Trophoblast cell (in vitro differentiated cells and primary cell): ENCODE data around the gene HSD17B10.

ENCODE experiments used
- DNase-seq, 2 donors: peaks; one replicate each; pipeline ENCODE4 v3.0.0-alpha.2; 2016
- H2AFZ ChIP-seq: 2 replicates; pipeline ENCODE4 v1.6.1; 2013; ENCODE audit warnings: low read length, moderate library complexity, mild to moderate bottlenecking; ENCODE audit not compliant: insufficient read depth, poor library complexity
- H2AK5ac ChIP-seq: 2 replicates; pipeline ENCODE4 v1.6.1; 2013; ENCODE audit warnings: mild to moderate bottlenecking, low read length
- H2BK120ac ChIP-seq: 2 replicates; pipeline ENCODE4 v1.6.1; 2013; ENCODE audit warnings: low read length, mild to moderate bottlenecking, moderate library complexity; ENCODE audit not compliant: insufficient read depth, poor library complexity
- H2BK12ac ChIP-seq: 2 replicates; pipeline ENCODE4 v1.6.1; 2013; ENCODE audit warnings: mild to moderate bottlenecking, low read length, moderate library complexity
- H2BK5ac ChIP-seq: 2 replicates; pipeline ENCODE4 v1.6.1; 2013; ENCODE audit warnings: low read length, low read depth, moderate library complexity, mild to moderate bottlenecking; ENCODE audit not compliant: poor library complexity
- H3K14ac ChIP-seq: 2 replicates; pipeline ENCODE4 v1.6.1; 2013; ENCODE audit warnings: mild to moderate bottlenecking, low read length
- H3K18ac ChIP-seq: 2 replicates; pipeline ENCODE4 v1.6.1; 2013; ENCODE audit warnings: mild to moderate bottlenecking, low read length
- H3K23ac ChIP-seq: 2 replicates; pipeline ENCODE4 v1.6.1; 2013; ENCODE audit warnings: low read length
- H3K27ac ChIP-seq: 2 replicates; pipeline ENCODE4 v1.5.1; 2013; ENCODE audit warnings: low read depth, mild to moderate bottlenecking, inconsistent platforms, low read length, moderate library complexity
- H3K27me3 ChIP-seq: 2 replicates; pipeline ENCODE4 v1.6.1; 2013; ENCODE audit warnings: inconsistent platforms, mild to moderate bottlenecking, low read length, moderate library complexity; ENCODE audit not compliant: insufficient read depth
- H3K36me3 ChIP-seq, 2 experiments: 1 replicate in 1 of 2; 2 replicates in 1 of 2; pipeline ENCODE4 v1.6.1; 2013; ENCODE audit warnings: low read length in 2 of 2, mild to moderate bottlenecking in 2 of 2, moderate library complexity in 1 of 2; ENCODE audit not compliant: insufficient read depth in 2 of 2, control insufficient read depth in 1 of 2
- H3K4ac ChIP-seq: 2 replicates; pipeline ENCODE4 v1.6.1; 2013; ENCODE audit warnings: low read depth, mild to moderate bottlenecking, low read length, moderate library complexity
- H3K4me1 ChIP-seq, 2 experiments: 1 replicate in 1 of 2; 2 replicates in 1 of 2; pipeline ENCODE4 v1.6.1; 2013; ENCODE audit warnings: low read length in 2 of 2, mild to moderate bottlenecking in 2 of 2, moderate library complexity in 1 of 2; ENCODE audit not compliant: insufficient read depth in 2 of 2, control insufficient read depth in 1 of 2
- H3K4me2 ChIP-seq: 2 replicates; pipeline ENCODE4 v1.6.1; 2013; ENCODE audit warnings: inconsistent platforms, mild to moderate bottlenecking, low read length, moderate library complexity
- H3K4me3 ChIP-seq: 2 replicates; pipeline ENCODE4 v1.5.1; 2013; ENCODE audit warnings: mild to moderate bottlenecking, low read depth, low read length, inconsistent platforms
- H3K79me1 ChIP-seq: one replicate; pipeline ENCODE4 v1.6.1; 2013; ENCODE audit warnings: low read length
- H3K79me2 ChIP-seq: 2 replicates; pipeline ENCODE4 v1.6.1; 2013; ENCODE audit warnings: low read length, mild to moderate bottlenecking; ENCODE audit not compliant: control insufficient read depth, insufficient read depth, poor library complexity
- H3K9ac ChIP-seq: 2 replicates; pipeline ENCODE4 v1.6.1; 2013; ENCODE audit warnings: mild to moderate bottlenecking, low read length
- H3K9me3 ChIP-seq: 2 replicates; pipeline ENCODE4 v1.6.1; 2013; ENCODE audit warnings: low read depth, mild to moderate bottlenecking, control low read depth, inconsistent platforms, low read length; ENCODE audit not compliant: insufficient read depth
- H4K12ac ChIP-seq: 2 replicates; pipeline ENCODE4 v1.6.1; 2013; ENCODE audit warnings: low read depth, mild to moderate bottlenecking, low read length, moderate library complexity
- H4K8ac ChIP-seq: 2 replicates; pipeline ENCODE4 v1.6.1; 2013; ENCODE audit warnings: low read depth, mild to moderate bottlenecking, low read length, moderate library complexity
- H4K91ac ChIP-seq: one replicate; pipeline ENCODE4 v1.6.1; 2013; ENCODE audit warnings: low read depth, mild to moderate bottlenecking, low read length, moderate library complexity
- WGBS: extraction: QIAGEN DNeasy Blood & Tissue Kit; methylation state at CpG from one replicate; pipeline ENCODE4 v1.1.7; 2013; ENCODE audit warnings: missing lambda C conversion rate; ENCODE audit not compliant: insufficient read length, insufficient coverage; ENCODE audit errors: extremely low coverage; 5-methylcytosine and 5-hydroxymethylcytosine counted together

Gene HSD17B10

DNA sequence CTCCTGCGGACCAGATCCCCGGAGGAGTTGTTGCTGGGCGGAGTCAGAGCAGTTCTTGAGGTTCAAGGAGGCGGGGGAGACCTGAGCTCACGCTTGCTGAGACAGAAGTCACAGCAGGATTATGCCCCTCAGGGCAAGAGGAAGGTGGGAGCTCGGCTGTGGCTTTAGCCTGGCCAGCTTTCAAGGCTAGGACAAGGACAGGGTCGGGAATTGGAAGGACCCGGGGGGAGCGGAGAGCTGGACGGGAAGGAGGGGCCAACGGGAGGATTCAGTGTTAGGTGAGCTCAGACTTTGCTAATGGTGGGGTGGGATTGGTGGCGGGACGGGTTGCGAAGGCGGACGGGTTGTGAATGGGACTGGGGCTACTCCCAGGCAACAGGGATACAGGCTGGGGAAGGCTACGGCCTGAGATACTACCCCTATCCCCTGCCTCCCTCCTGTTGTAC, 11.3 kb downstream of the HSD17B10 start, which contains the start of gene RIBC1:
RIBC1 (plus strand) TSS at position 13 of the 446 bp plus-strand sequence. CDS start 3,404 bp downstream, outside the sequence.
- Histone ChIP-seq H3K23ac (no peak within 1 kb of the TSS), H3K79me1 (peaks cover 9% of the 10 kb centered on the region), H3K4me2 (peak within 1 kb of the TSS; percentile 74), H3K4me1 (peaks cover 0 to 3% of the 10 kb centered on the region in 2 experiments), H4K8ac (peak within 1 kb of the TSS; percentile 95), H4K12ac (peak within 1 kb of the TSS; percentile 87), H3K79me2 (peaks cover 18% of the 10 kb centered on the region), H3K14ac (peak within 1 kb of the TSS; percentile 84), H3K9ac (peak within 1 kb of the TSS; percentile 97), H2AK5ac (peak within 1 kb of the TSS; percentile 29), H2AFZ (peak within 1 kb of the TSS; percentile 45), H3K18ac (peak within 1 kb of the TSS; percentile 88), H3K36me3 (peaks cover 0 to 1% of the 10 kb centered on the region in 2 experiments), H4K91ac (peak within 1 kb of the TSS; percentile 84), H3K27ac (peak within 1 kb of the TSS; percentile 92), H3K4ac (peak within 1 kb of the TSS; percentile 27), H2BK120ac (peak within 1 kb of the TSS; percentile 80), H2BK12ac (peak within 1 kb of the TSS; percentile 66), H3K4me3 (peak within 1 kb of the TSS; percentile 79), H3K27me3 (no peaks in the 10 kb centered on the region), H2BK5ac (peak within 1 kb of the TSS; percentile 89), H3K9me3 (no peaks in the 10 kb centered on the region)
- DNase-seq = no peak
- WGBS = no CpG with 5 or more reads among the region's 17 CpGs

DNA sequence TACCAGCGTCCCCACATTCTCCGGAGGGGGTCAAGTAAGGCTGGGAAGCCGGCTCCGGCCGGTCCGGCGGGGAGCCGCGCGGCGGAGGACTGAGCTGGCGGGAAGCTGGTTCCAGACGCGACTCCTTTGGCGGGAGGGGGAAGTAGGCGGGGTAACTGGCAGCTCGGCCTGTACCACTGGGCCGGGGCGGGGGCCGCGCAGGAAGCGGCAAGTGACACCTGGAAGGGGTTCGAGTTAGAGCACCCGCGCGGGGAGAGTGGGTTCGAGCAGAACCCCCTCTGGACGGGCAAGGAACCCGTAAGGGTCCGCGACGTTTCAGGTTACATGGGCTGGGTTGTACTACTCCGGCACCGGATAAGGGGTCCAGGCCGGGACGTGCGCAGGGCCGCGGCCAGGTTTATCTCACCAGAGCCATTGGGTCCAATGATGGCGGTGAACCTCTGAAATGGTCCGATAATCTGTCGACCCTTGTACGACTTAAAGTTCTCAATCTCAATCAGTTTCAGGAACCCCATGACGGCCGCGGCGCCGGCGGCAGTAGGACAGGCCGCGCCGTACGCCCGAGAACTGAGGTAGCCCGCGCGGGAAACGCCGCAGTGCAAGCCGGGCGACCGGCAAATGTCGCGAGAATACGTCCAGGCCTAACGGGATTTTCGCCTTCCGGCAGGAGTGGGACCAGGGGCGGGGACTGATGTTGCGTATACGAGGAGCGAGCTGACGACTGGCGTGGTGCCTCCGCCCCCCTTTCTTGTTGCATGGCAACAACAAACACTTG, 11.9 kb downstream of the HSD17B10 start, which contains the start of gene SMC1A:
SMC1A (minus strand) TSS at position 569 of the 775 bp plus-strand sequence; CDS start at position 515, 54 bp downstream.
- Histone ChIP-seq H3K4me3 (peak within 1 kb of the TSS; percentile 79), H3K79me2 (peaks cover 18% of the 10 kb centered on the region), H3K4me1 (peaks cover 0 to 3% of the 10 kb centered on the region in 2 experiments), H3K36me3 (peaks cover 0 to 1% of the 10 kb centered on the region in 2 experiments), H2BK12ac (peak within 1 kb of the TSS; percentile 66), H3K79me1 (peaks cover 9% of the 10 kb centered on the region), H4K12ac (peak within 1 kb of the TSS; percentile 87), H3K4me2 (peak within 1 kb of the TSS; percentile 74), H3K23ac (no peak within 1 kb of the TSS), H2BK120ac (peak within 1 kb of the TSS; percentile 80), H3K27ac (peak within 1 kb of the TSS; percentile 92), H3K18ac (peak within 1 kb of the TSS; percentile 88), H3K9me3 (no peaks in the 10 kb centered on the region), H2AK5ac (peak within 1 kb of the TSS; percentile 29), H3K27me3 (no peaks in the 10 kb centered on the region), H3K9ac (peak within 1 kb of the TSS; percentile 97), H3K4ac (peak within 1 kb of the TSS; percentile 27), H4K91ac (peak within 1 kb of the TSS; percentile 84), H4K8ac (peak within 1 kb of the TSS; percentile 95), H3K14ac (peak within 1 kb of the TSS; percentile 84), H2BK5ac (peak within 1 kb of the TSS; percentile 89), H2AFZ (peak within 1 kb of the TSS; percentile 45)
- peak; percentile 95 to 100 for DNase-seq
- no CpG with 5 or more reads among the region's 75 CpGs for WGBS

- Histone ChIP-seq H2BK120ac (peak overlapping the region; percentile 80), H3K27ac (peak overlapping the region; percentile 92), H3K18ac (peak overlapping the region; percentile 61), H2BK5ac (peak overlapping the region; percentile 39), H3K79me1 (peaks cover 9% of the 10 kb centered on the region), H3K9ac (peak overlapping the region; percentile 97), H3K4me1 (peaks cover 0 to 3% of the 10 kb centered on the region in 2 experiments), H2BK12ac (no peak overlapping the region), H2AK5ac (no peak overlapping the region), H3K27me3 (no peaks in the 10 kb centered on the region), H3K79me2 (peaks cover 18% of the 10 kb centered on the region), H4K91ac (peak overlapping the region; percentile 84), H4K8ac (peak overlapping the region; percentile 95), H3K9me3 (no peaks in the 10 kb centered on the region), H3K4me2 (peak overlapping the region; percentile 72), H4K12ac (peak overlapping the region; percentile 64), H2AFZ (no peak overlapping the region), H3K36me3 (peaks cover 0 to 1% of the 10 kb centered on the region in 2 experiments), H3K4ac (no peak overlapping the region), H3K14ac (peak overlapping the region; percentile 67), H3K4me3 (peak overlapping the region; percentile 79), H3K23ac (no peak overlapping the region)
- DNase-seq = no peak
- no CpG with 5 or more reads among the region's 15 CpGs for WGBS
Measured at GRCh38 chrX:53421772-53422085, 12.4 kb downstream of the HSD17B10 start.

DNA sequence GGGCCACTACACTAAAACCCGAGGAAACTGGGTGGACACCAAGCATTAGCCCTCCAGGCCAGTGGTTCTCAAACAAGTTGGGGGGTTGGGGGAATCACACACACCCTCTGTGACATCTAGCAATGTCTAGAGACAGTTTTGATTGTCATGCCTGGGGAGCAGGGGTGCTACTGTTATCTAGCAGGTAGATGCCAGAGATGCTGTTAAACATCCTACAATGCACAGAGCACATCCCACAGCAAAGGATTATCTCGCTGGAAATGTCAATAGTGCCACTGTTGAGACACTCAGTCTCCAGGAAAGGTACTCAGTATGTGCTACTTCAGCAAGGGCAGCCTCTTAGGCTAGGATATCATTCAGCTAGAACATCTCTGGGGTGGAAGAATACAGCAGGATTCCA, 13.0 kb downstream of the HSD17B10 start:
- DNase-seq = no peak
- Histone ChIP-seq H4K12ac (no peak overlapping the region), H3K79me2 (peaks cover 18% of the 10 kb centered on the region), H2BK5ac (no peak overlapping the region), H3K4ac (peak overlapping the region; percentile 7), H3K4me1 (peaks cover 0 to 3% of the 10 kb centered on the region in 2 experiments), H2AK5ac (no peak overlapping the region), H3K27me3 (no peaks in the 10 kb centered on the region), H2BK12ac (no peak overlapping the region), H3K14ac (no peak overlapping the region), H3K4me3 (no peak overlapping the region), H3K9me3 (no peaks in the 10 kb centered on the region), H2BK120ac (no peak overlapping the region), H3K4me2 (peak overlapping the region; percentile 72), H3K9ac (no peak overlapping the region), H3K27ac (no peak overlapping the region), H3K79me1 (peaks cover 9% of the 10 kb centered on the region), H3K23ac (no peak overlapping the region), H4K8ac (no peak overlapping the region), H2AFZ (no peak overlapping the region), H3K18ac (no peak overlapping the region), H4K91ac (no peak overlapping the region), H3K36me3 (peaks cover 0 to 1% of the 10 kb centered on the region in 2 experiments)
- WGBS = no CpG with 5 or more reads among the region's 2 CpGs
